Gastrocnemius medialis (tissue), 4 donors: ENCODE data around the gene HIRA.

Experiments
- CTCF ChIP-seq, 5 experiments: fragments of 450-650 bp in 3 of 5; fragments of 200-600 bp in 2 of 5; sonication (generic) in 2 of 5; IDR thresholded peaks in 4 of 5; conservative IDR thresholded peaks in 1 of 5; 1 replicate in 4 of 5; 2 replicates in 1 of 5; pipeline ENCODE4 v1.5.1; 2016 to 2019; ENCODE audit warnings: antibody characterized with exemption in 5 of 5, mild to moderate bottlenecking in 3 of 5, moderate library complexity in 3 of 5
- POLR2A ChIP-seq, 2 donors: fragments of 450-650 bp; IDR thresholded peaks; one replicate each; pipeline ENCODE4 v1.6.1; 2017; ENCODE audit warnings: antibody characterized with exemption in 2 of 2, mild to moderate bottlenecking in 2 of 2, moderate library complexity in 2 of 2

- TF ChIP-seq CTCF (IDR thresholded peaks at IDR 0.05 in 4 of 5, conservative IDR thresholded peaks at IDR 0.05 in 1 of 5) (no peak), POLR2A (IDR thresholded peaks at IDR 0.05) (no peak)
Observed at GRCh38 chr22:19358195-19358594, 73.3 kb downstream of the HIRA start.
